DMS 273 (cell line): ENCODE data around the gene RELB.

Source experiments
- DNase-seq: peaks from one replicate; lab custom pipeline; 2025; ENCODE audit not compliant: unreplicated experiment; lab: John Stamatoyannopoulos, UW

Gene RELB

GRCh38 chr19:45078390-45079062 is 77.3 kb downstream of the RELB start:
- DNase-seq: no peak

- DNase-seq: peak; percentile 94
Observed at GRCh38 chr19:45079063-45079910, 78.0 kb downstream of the RELB start, which contains the start of gene GEMIN7. Gene GEMIN7 (plus strand): TSS chr19:45079260. CDS start chr19:45090115, 10,855 bp downstream.

- no peak for DNase-seq
Observed at GRCh38 chr19:45079911-45080370, 78.7 kb downstream of the RELB start.

GRCh38 chr19:45082170-45082569 is 80.9 kb downstream of the RELB start:
- DNase-seq: no peak

DNA sequence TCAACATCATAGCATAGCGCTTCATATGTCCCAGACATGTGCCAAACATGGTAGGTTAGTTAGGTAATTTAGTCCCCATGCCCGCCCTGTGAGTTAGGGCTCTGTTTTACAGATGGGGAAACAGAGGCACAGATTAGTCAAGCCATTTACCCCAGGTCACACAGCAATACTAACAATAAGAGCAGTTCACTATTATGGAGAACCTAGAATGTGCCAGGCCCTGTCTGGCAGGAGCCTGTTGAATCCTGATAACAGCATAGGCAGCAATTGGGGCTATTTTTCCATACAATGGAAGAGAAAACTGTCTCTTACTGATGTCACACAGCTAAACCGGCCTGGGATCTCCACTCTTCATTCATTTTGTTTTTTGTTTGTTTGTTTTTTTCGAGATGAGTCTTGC is 85.2 kb downstream of the RELB start:
- DNase-seq: no peak

DNA sequence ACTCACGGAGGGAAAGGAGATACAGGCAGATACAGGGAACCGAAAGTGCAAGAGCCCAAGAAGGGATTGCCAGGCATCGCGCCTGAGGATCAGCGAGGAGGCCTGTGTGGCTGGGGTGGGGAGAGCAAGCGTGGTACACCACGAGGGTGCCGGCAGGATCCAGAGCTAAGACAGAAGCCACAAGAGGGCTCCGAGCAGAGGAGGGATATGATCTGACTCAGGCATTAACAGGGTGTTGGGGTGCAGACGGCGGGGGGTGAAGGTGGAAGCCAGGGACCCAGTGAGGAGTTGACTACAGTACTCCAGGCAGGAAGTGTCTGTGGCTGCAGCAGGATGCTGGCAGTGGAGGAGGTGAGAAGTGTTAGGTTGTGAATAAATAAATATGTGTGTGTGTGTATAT is 86.3 kb downstream of the RELB start:
- no peak for DNase-seq
